Small intestine (tissue), 7 donors: ENCODE measurements around the gene FREM2. TPM values are rescaled to one million over a fixed set of nuclear protein-coding genes. Genes with fewer than 3 reads are reported as not detected.

Source experiments
- DNase-seq, 2 donors: peaks; one replicate each; pipeline versions ENCODE4 v3.0.0 to v3.0.0-alpha.2; 2013
- FAIRE-seq: peaks from 2 replicates; lab custom pipeline; 2012; peaks lifted over from hg19 to GRCh38; lab: Jason Lieb, UNC
- H3K27ac ChIP-seq, 3 donors: one replicate each; pipeline ENCODE4 v1.5.1; 2013; ENCODE audit warnings: low read length in 2 of 3, mild to moderate bottlenecking in 2 of 3, control low read depth in 1 of 3, inconsistent platforms in 1 of 3, low read depth in 1 of 3, moderate library complexity in 1 of 3
- H3K27me3 ChIP-seq, 3 donors: one replicate each; pipeline ENCODE4 v1.6.1; 2013; ENCODE audit warnings: low read length in 3 of 3, inconsistent platforms in 1 of 3; ENCODE audit not compliant: control insufficient read depth in 3 of 3, insufficient read depth in 3 of 3
- H3K36me3 ChIP-seq, 3 donors: one replicate each; pipeline ENCODE4 v1.6.1; 2013; ENCODE audit warnings: low read length in 3 of 3, inconsistent platforms in 1 of 3, low read depth in 1 of 3, mild to moderate bottlenecking in 1 of 3, moderate library complexity in 1 of 3; ENCODE audit not compliant: control insufficient read depth in 3 of 3, insufficient read depth in 2 of 3
- H3K4me1 ChIP-seq, 3 donors: one replicate each; pipeline ENCODE4 v1.6.1; 2013; ENCODE audit warnings: low read length in 2 of 3, inconsistent platforms in 1 of 3, low read depth in 1 of 3, mild to moderate bottlenecking in 1 of 3, moderate library complexity in 1 of 3; ENCODE audit not compliant: control insufficient read depth in 3 of 3, insufficient read depth in 2 of 3
- H3K4me3 ChIP-seq, 3 donors: one replicate each; pipeline ENCODE4 v1.5.1; 2013; ENCODE audit warnings: low read length in 3 of 3, control low read depth in 1 of 3, inconsistent platforms in 1 of 3, low read depth in 1 of 3, mild to moderate bottlenecking in 1 of 3, moderate library complexity in 1 of 3
- H3K9me3 ChIP-seq, 2 donors: one replicate each; pipeline ENCODE4 v1.6.1; 2013; ENCODE audit warnings: low read depth in 1 of 2, low read length in 1 of 2; ENCODE audit not compliant: control insufficient read depth in 2 of 2, insufficient read depth in 1 of 2
- WGBS, 3 donors: extraction: QIAGEN DNeasy Blood & Tissue Kit; methylation state at CpG; one replicate each; pipeline ENCODE4 v1.1.7; 2013; 5-methylcytosine and 5-hydroxymethylcytosine counted together
- polyA plus RNA-seq, 4 donors: library from polyadenylated mRNA; stranded (reverse) in 3 of 4; unstranded in 1 of 4; fragments of 200-250 nt in 3 of 4; fragments of 120-200 nt in 1 of 4; gene quantifications; one replicate each; pipeline versions ENCODE4 v1.2.1 to v1.2.3, GENCODE V29; 2013
- donor health status: healthy with polysubstance abuse.
- donor health status: control.
- donor health status: control.
- donor health status: Bipolar disorder and iron deficiency.
- donor health status: healthy.

Gene FREM2
- polyA plus RNA-seq, 4 donors, result 0.10 to 9.1 TPM; not detected in 2

DNA sequence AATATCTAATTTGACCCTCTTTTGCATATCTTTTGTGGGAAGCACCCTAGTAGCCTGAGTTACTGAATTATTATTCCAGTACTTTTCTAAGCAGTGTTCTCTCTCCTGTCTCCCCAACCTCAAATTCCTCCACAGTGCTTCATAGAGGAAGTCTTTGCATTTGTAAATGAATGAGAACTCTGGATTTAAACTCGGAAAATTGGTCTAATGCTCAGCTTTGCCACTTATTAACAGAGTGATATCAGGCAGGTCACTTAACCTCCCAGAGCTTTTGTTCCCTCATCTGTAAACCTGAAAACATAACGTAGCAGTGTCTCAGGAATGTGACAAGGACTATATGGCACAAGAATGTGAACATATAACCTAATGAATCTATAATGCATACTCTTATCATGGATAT is 26.2 kb downstream of the FREM2 start:
- no peak for FAIRE-seq
- no peak overlapping the region for H3K27ac ChIP-seq
- no peak overlapping the region for H3K4me3 ChIP-seq
- WGBS, 3 donors, result 51 to 64% (median 55%) methylated on average over 2 of the region's 2 CpGs
- no peaks in the 10 kb centered on the region for H3K9me3 ChIP-seq
- H3K36me3 ChIP-seq, result no peaks in the 10 kb centered on the region
- H3K27me3 ChIP-seq, result no peaks in the 10 kb centered on the region
- DNase-seq, result no peak
- H3K4me1 ChIP-seq, result no peaks in the 10 kb centered on the region

GRCh38 chr13:38718374-38718773 is 31.5 kb downstream of the FREM2 start:
- Histone ChIP-seq H3K27me3 (no peaks in the 10 kb centered on the region), H3K4me1 (no peaks in the 10 kb centered on the region), H3K4me3 (no peak overlapping the region), H3K9me3 (no peaks in the 10 kb centered on the region), H3K27ac (no peak overlapping the region), H3K36me3 (no peaks in the 10 kb centered on the region)
- DNase-seq, result no peak
- FAIRE-seq, result no peak
- 69 to 78% (median 77%) methylated on average over 4 of the region's 4 CpGs for WGBS, 3 donors

GRCh38 chr13:38730332-38730731 is 43.5 kb downstream of the FREM2 start:
- Histone ChIP-seq H3K36me3 (no peaks in the 10 kb centered on the region), H3K4me3 (no peak overlapping the region), H3K4me1 (peaks cover 0 to 5% (median 0%) of the 10 kb centered on the region in 3 donors), H3K27ac (no peak overlapping the region), H3K27me3 (no peaks in the 10 kb centered on the region), H3K9me3 (no peaks in the 10 kb centered on the region)
- 61 to 85% (median 81%) methylated on average over 4 of the region's 4 CpGs for WGBS, 3 donors
- no peak for FAIRE-seq
- DNase-seq, result no peak

DNA sequence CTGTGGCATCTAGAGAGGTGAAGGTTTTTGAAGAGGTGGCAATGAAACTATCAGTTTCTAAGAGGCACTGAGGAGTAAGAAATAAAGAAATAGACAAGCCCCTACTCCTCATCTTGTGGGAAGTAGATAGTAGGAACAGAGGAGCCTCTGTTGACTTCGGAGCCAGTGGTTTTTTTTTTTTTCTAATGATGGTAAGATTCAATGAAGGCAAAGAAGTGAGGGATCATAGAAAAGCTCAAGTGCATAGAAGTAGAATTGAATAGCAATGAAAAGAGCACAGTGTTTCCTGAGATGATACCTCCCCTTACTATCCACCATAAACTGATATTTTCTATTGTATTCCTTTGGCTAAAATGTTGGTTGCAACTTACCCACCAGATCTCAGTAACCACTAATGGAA is 46.3 kb downstream of the FREM2 start:
- FAIRE-seq, result no peak
- no peaks in the 10 kb centered on the region for H3K27me3 ChIP-seq
- WGBS, 3 donors, result 77 to 88% (median 86%) methylated on average over 1 of the region's 1 CpG
- H3K4me3 ChIP-seq, result no peak overlapping the region
- H3K27ac ChIP-seq, result no peak overlapping the region
- H3K4me1 ChIP-seq, result peaks cover 0 to 13% (median 0%) of the 10 kb centered on the region in 3 donors
- DNase-seq, result no peak
- no peaks in the 10 kb centered on the region for H3K9me3 ChIP-seq
- no peaks in the 10 kb centered on the region for H3K36me3 ChIP-seq

- DNase-seq (peak in 1 of 2 donors; percentile 38), FAIRE-seq (no peak)
- H3K4me3 ChIP-seq, result no peak overlapping the region
- H3K9me3 ChIP-seq, result no peaks in the 10 kb centered on the region
- H3K27me3 ChIP-seq, result no peaks in the 10 kb centered on the region
- WGBS, 3 donors, result 65 to 70% (median 69%) methylated on average over 6 of the region's 6 CpGs
- peak overlapping the region in 1 of 3 donors; percentile 5 for H3K27ac ChIP-seq
- H3K36me3 ChIP-seq, result no peaks in the 10 kb centered on the region
- peaks cover 0 to 13% (median 0%) of the 10 kb centered on the region in 3 donors for H3K4me1 ChIP-seq
Observed at GRCh38 chr13:38735665-38736440, 49.0 kb downstream of the FREM2 start.

DNA sequence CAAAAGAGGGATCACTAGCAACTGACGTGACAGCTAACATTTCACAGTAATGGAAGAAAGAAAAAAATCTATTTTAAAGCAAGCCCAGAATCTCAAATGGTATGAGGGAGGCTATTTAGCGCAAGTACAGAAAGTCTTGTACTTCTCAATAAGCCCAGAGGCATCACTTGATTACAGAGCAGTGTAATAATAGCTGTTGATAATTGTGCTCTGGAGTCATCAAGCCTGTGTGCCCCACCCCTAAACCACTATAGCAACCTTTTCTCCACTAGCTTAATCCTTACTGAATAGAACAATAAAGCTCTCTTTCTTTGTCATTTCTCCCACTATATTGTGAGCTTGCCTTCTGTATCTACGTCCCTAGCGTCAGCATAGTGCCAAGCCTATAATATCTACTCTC is 56.6 kb downstream of the FREM2 start:
- no peak for FAIRE-seq

DNA sequence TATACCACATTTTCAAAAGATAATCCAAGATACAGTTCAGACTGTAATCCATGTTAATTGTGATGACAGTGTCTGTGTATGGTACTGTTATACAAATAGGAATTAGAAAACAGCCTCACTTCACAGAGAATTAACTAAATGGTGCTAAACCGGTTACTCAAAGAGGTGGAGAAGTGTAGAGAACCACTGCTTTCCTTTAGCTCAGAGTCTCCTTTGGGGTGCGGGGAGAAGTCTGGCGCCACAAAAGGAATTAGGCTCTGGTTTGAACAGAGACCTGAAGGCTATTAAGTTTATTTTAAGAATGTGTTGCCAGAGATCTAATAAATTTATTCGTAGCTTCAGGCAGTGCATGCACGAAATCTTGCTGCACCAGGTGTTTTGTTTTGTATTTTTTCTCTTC is 65.8 kb downstream of the FREM2 start:
- 42 to 61% (median 57%) methylated on average over 5 of the region's 5 CpGs for WGBS, 3 donors
- no peak for FAIRE-seq

More for the DNA sequence above, 56.6 kb downstream of the FREM2 start:
- Histone ChIP-seq H3K27ac (no peak overlapping the region), H3K27me3 (no peaks in the 10 kb centered on the region), H3K36me3 (no peaks in the 10 kb centered on the region), H3K4me1 (no peaks in the 10 kb centered on the region), H3K4me3 (no peak overlapping the region), H3K9me3 (no peaks in the 10 kb centered on the region)
- no peak for DNase-seq
- WGBS, 3 donors, result 62 to 67% (median 64%) methylated on average over 4 of the region's 4 CpGs

GRCh38 chr13:38753878-38754277 is 67.0 kb downstream of the FREM2 start:
- Histone ChIP-seq H3K4me1 (no peaks in the 10 kb centered on the region), H3K27ac (no peak overlapping the region), H3K36me3 (no peaks in the 10 kb centered on the region), H3K4me3 (no peak overlapping the region), H3K9me3 (no peaks in the 10 kb centered on the region), H3K27me3 (peaks cover 0 to 2% (median 0%) of the 10 kb centered on the region in 3 donors)
- no peak for FAIRE-seq
- no peak for DNase-seq
- 87 to 94% (median 92%) methylated on average over 2 of the region's 2 CpGs for WGBS, 3 donors

More for the DNA sequence above, 65.8 kb downstream of the FREM2 start:
- Histone ChIP-seq H3K27me3 (no peaks in the 10 kb centered on the region), H3K36me3 (no peaks in the 10 kb centered on the region), H3K27ac (no peak overlapping the region), H3K9me3 (no peaks in the 10 kb centered on the region), H3K4me1 (no peaks in the 10 kb centered on the region), H3K4me3 (no peak overlapping the region)
- DNase-seq, result no peak
